PC-9 (cell line): ENCODE data around the gene SNCB. TPM values are rescaled to one million over a fixed set of nuclear protein-coding genes. Genes with fewer than 3 reads are reported as not detected.

Source experiments
- BruUV-seq: library from RNA; stranded (reverse); fragments of 400-500 nt; replicated peaks from 2 replicates; lab custom pipeline; 2021; lab: Mats Ljungman, UMichigan
- CTCF ChIA-PET: fragments of 300-600 bp; sonication (Branson Sonifier 250); formaldehyde crosslinking; loops from one replicate; lab custom pipeline; 2022; ENCODE audit warnings: antibody characterized with exemption; lab: Charles Lee
- POLR2A ChIA-PET: fragments of 300-600 bp; sonication (Branson Sonifier 250); formaldehyde crosslinking; loops from one replicate; lab custom pipeline; 2022; ENCODE audit warnings: antibody characterized with exemption; ENCODE audit not compliant: unreplicated experiment; lab: Charles Lee
- DNase-seq, 2 experiments: peaks; one replicate each; pipeline versions ENCODE4 v3.0.0 to v3.0.0-alpha.2; 2015 to 2022; ENCODE audit warnings: mixed read lengths in 1 of 2
- H2AFZ ChIP-seq: fragments of 200-600 bp; sonication (generic); 2 replicates; pipeline ENCODE4 v1.8.1; 2017; ENCODE audit warnings: antibody characterized with exemption
- H3F3A ChIP-seq: fragments of 200-600 bp; sonication (generic); 2 replicates; pipeline ENCODE4 v1.8.1; 2017; ENCODE audit warnings: antibody characterized with exemption, mild to moderate bottlenecking, low read depth; ENCODE audit not compliant: insufficient read depth
- H3K27ac ChIP-seq: fragments of 200-600 bp; sonication (generic); 2 replicates; pipeline ENCODE4 v1.6.1; 2016; ENCODE audit warnings: mixed run types
- H3K27me3 ChIP-seq: fragments of 200-600 bp; sonication (generic); 2 replicates; pipeline ENCODE4 v1.6.1; 2016; ENCODE audit warnings: low read depth, mixed run types; ENCODE audit not compliant: insufficient read depth
- H3K36me3 ChIP-seq: fragments of 200-600 bp; sonication (generic); 2 replicates; pipeline ENCODE4 v1.6.1; 2016; ENCODE audit warnings: low read depth, mixed run types
- H3K4me1 ChIP-seq: fragments of 200-600 bp; sonication (generic); replicated peaks from 2 replicates; pipeline ENCODE4 v1.6.1; 2016; ENCODE audit warnings: mixed run types; ENCODE audit not compliant: insufficient read depth
- H3K4me2 ChIP-seq: fragments of 200-600 bp; sonication (generic); 2 replicates; pipeline ENCODE4 v1.6.1; 2017; ENCODE audit warnings: mixed run types
- H3K4me3 ChIP-seq: fragments of 200-600 bp; sonication (generic); 2 replicates; pipeline ENCODE4 v1.6.1; 2016; ENCODE audit warnings: mixed run types
- H3K79me2 ChIP-seq: fragments of 200-600 bp; sonication (generic); 2 replicates; pipeline ENCODE4 v1.6.1; 2017; ENCODE audit warnings: low read depth, mixed run types
- H3K9me2 ChIP-seq: fragments of 200-600 bp; sonication (generic); 2 replicates; pipeline ENCODE4 v1.8.1; 2017; ENCODE audit warnings: mild to moderate bottlenecking; ENCODE audit not compliant: insufficient read depth
- H3K9me3 ChIP-seq: fragments of 200-600 bp; sonication (generic); 2 replicates; pipeline ENCODE4 v1.8.1; 2016; ENCODE audit warnings: low read depth; ENCODE audit not compliant: insufficient read depth
- H4K20me1 ChIP-seq: fragments of 200-600 bp; sonication (generic); 2 replicates; pipeline ENCODE4 v1.8.1; 2017; ENCODE audit not compliant: insufficient read depth
- CTCF ChIP-seq: fragments of 200-600 bp; sonication (generic); conservative IDR thresholded peaks from 2 replicates; pipeline ENCODE4 v1.6.1; 2017; ENCODE audit warnings: mixed run types, antibody characterized with exemption, mild to moderate bottlenecking, moderate library complexity
- EZH2 ChIP-seq: fragments of 200-600 bp; sonication (generic); IDR thresholded peaks from 2 replicates; pipeline ENCODE4 v1.8.0; 2017; ENCODE audit warnings: antibody characterized with exemption, low read depth
- intact Hi-C: fragments of 100-400 bp; cut with micrococcal nuclease; formaldehyde crosslinking; loops from one replicate; pipeline ENCODE4 v1.10.0; 2022; ENCODE audit not compliant: unreplicated experiment
- total RNA-seq: library from RNA; stranded (reverse); gene quantifications from 2 replicates; pipeline ENCODE4 v1.2.3, GENCODE V29; 2021

Gene SNCB
- total RNA-seq, 1 experiment from 2014 or later, result not detected

GRCh38 chr5:176595386-176595943, 34.9 kb downstream of the SNCB start:
- no peaks in the 10 kb centered on the region for H3F3A ChIP-seq
- no peaks in the 10 kb centered on the region for H3K4me1 ChIP-seq
- no peaks in the 10 kb centered on the region for H3K79me2 ChIP-seq
- no TSS peak for BruUV-seq
- intact Hi-C loops, result no loop called here
- no peak overlapping the region for H3K4me2 ChIP-seq
- H3K27me3 ChIP-seq, result no peaks in the 10 kb centered on the region
- no peaks in the 10 kb centered on the region for H3K9me3 ChIP-seq
- no peaks in the 10 kb centered on the region for H3K36me3 ChIP-seq
- ChIA-PET CTCF (no interaction called here), POLR2A (no interaction called here)
- H3K27ac ChIP-seq, result no peak overlapping the region
- no peaks in the 10 kb centered on the region for H3K9me2 ChIP-seq
- no peak for DNase-seq
- H3K4me3 ChIP-seq, result no peak overlapping the region
- H4K20me1 ChIP-seq, result no peaks in the 10 kb centered on the region
- TF ChIP-seq EZH2 (no peak), CTCF (no peak)
- H2AFZ ChIP-seq, result no peak overlapping the region

- no peaks in the 10 kb centered on the region for H3K27me3 ChIP-seq
- H3K4me1 ChIP-seq, result no peaks in the 10 kb centered on the region
- H3K79me2 ChIP-seq, result no peaks in the 10 kb centered on the region
- no peaks in the 10 kb centered on the region for H4K20me1 ChIP-seq
- CTCF ChIA-PET, result no interaction called here
- no peaks in the 10 kb centered on the region for H3F3A ChIP-seq
- no peaks in the 10 kb centered on the region for H3K36me3 ChIP-seq
- TF ChIP-seq CTCF, result no peak
- TF ChIP-seq EZH2, result no peak
- H3K9me3 ChIP-seq, result no peaks in the 10 kb centered on the region
- no peak overlapping the region for H3K4me3 ChIP-seq
- H3K27ac ChIP-seq, result no peak overlapping the region
- H3K4me2 ChIP-seq, result no peak overlapping the region
- no TSS peak for BruUV-seq
- intact Hi-C loops, result no loop called here
- H2AFZ ChIP-seq, result no peak overlapping the region
- DNase-seq, result no peak
- POLR2A ChIA-PET, result no interaction called here
- no peaks in the 10 kb centered on the region for H3K9me2 ChIP-seq
These were observed 35.8 kb downstream of the SNCB start for GRCh38 chr5:176594554-176594953.

- BruUV-seq, result no TSS peak
- H3K4me1 ChIP-seq, result no peaks in the 10 kb centered on the region
- H3K4me3 ChIP-seq, result no peak overlapping the region
- no peaks in the 10 kb centered on the region for H4K20me1 ChIP-seq
- ChIA-PET POLR2A (no interaction called here), CTCF (no interaction called here)
- no peaks in the 10 kb centered on the region for H3K9me3 ChIP-seq
- intact Hi-C loops, result no loop called here
- H3K9me2 ChIP-seq, result no peaks in the 10 kb centered on the region
- H3K36me3 ChIP-seq, result no peaks in the 10 kb centered on the region
- DNase-seq, result no peak
- TF ChIP-seq EZH2 (no peak), CTCF (no peak)
- H3K4me2 ChIP-seq, result no peak overlapping the region
- no peaks in the 10 kb centered on the region for H3K27me3 ChIP-seq
- H3F3A ChIP-seq, result no peaks in the 10 kb centered on the region
- no peak overlapping the region for H3K27ac ChIP-seq
- H2AFZ ChIP-seq, result no peak overlapping the region
- no peaks in the 10 kb centered on the region for H3K79me2 ChIP-seq
These were observed 37.0 kb downstream of the SNCB start for GRCh38 chr5:176593273-176593869.
